Measurements from ENCODE around the gene ASIC2. TPM values are rescaled to one million over a fixed set of nuclear protein-coding genes. Genes with fewer than 3 reads are reported as not detected.

Gene ASIC2
- total RNA-seq, 3 donors from 2014 or later: 0.15 to 0.16 TPM; not detected in 1

GRCh38 chr17:33126086-33126485 lies 167.0 kb downstream of the ASIC2 start:
- H3K27ac ChIP-seq: no peak overlapping the region
- intact Hi-C loops (cut with DNase I; ENCODE audit: low total_unique reads): no loop called here
- TF ChIP-seq CTCF (IDR thresholded peaks at IDR 0.05) (no peak), POLR2AphosphoS5 (IDR thresholded peaks at IDR 0.05) (no peak), POLR2A (IDR thresholded peaks at IDR 0.05) (no peak)

GRCh38 chr17:33125552-33125950 lies 167.5 kb downstream of the ASIC2 start:
- no peaks in the 10 kb centered on the region for H3K4me1 ChIP-seq
- TF ChIP-seq CTCF (IDR thresholded peaks at IDR 0.05) (no peak), POLR2AphosphoS5 (IDR thresholded peaks at IDR 0.05) (no peak), POLR2A (IDR thresholded peaks at IDR 0.05) (no peak)
- no peak overlapping the region for H3K27ac ChIP-seq
- intact Hi-C loops (cut with DNase I; ENCODE audit: low total_unique reads): no loop called here
- peaks cover 0 to 3% of the 10 kb centered on the region in 2 donors for H3K27me3 ChIP-seq
- no peaks in the 10 kb centered on the region for H3K36me3 ChIP-seq
- H3K4me3 ChIP-seq: no peak overlapping the region
- no peaks in the 10 kb centered on the region for H3K9me3 ChIP-seq
- no peak for DNase-seq (ENCODE audit: low spot score in 2 of 2)

More at GRCh38 chr17:33126086-33126485, 167.0 kb downstream of the ASIC2 start:
- peaks cover 0 to 6% of the 10 kb centered on the region in 2 donors for H3K27me3 ChIP-seq
- H3K4me1 ChIP-seq: no peaks in the 10 kb centered on the region
- no peak overlapping the region for H3K4me3 ChIP-seq
- DNase-seq (ENCODE audit: low spot score in 2 of 2): no peak
- H3K9me3 ChIP-seq: no peaks in the 10 kb centered on the region
- no peaks in the 10 kb centered on the region for H3K36me3 ChIP-seq

DNA sequence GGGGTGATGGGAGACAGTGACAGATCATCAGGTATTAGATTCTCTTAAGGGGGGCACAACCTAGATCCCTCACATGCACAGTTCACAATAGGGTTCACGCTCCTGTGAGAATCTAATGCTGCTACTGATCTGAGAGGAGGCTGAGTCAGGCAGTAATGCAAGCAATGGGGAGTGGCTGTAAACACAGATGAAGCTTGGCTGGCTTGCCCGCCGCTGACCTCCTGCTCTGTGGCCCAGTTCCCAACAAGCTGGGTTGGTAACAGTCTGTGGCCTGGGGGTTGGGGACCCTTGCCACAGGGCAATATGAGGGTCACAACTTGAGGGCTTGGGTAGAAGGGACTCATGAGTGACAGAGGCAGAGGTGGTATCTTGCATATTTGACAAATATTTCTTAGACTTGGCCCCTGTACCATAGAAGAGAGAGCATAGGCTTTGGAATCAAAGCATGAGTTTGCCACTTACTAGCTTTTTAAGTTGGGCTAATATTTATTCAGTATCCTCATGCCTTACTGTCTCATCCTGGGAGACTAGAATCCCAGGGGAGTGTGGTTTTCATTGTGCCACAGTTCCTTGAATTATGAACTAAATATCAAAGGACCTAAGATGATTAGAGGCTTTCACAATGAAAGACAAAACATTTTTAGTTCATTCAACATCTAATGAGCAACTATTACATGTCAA lies 168.1 kb downstream of the ASIC2 start:
- intact Hi-C loops (cut with DNase I; ENCODE audit: low total_unique reads): no loop called here
- Histone ChIP-seq H3K27ac (no peak overlapping the region), H3K9me3 (no peaks in the 10 kb centered on the region), H3K4me3 (no peak overlapping the region), H3K4me1 (no peaks in the 10 kb centered on the region), H3K36me3 (no peaks in the 10 kb centered on the region), H3K27me3 (peaks cover 0 to 3% of the 10 kb centered on the region in 2 donors)
- no peak for DNase-seq (ENCODE audit: low spot score in 2 of 2)
- TF ChIP-seq POLR2A (IDR thresholded peaks at IDR 0.05): no peak
- no peak for TF ChIP-seq POLR2AphosphoS5 (IDR thresholded peaks at IDR 0.05)
- TF ChIP-seq CTCF (IDR thresholded peaks at IDR 0.05): no peak

DNA sequence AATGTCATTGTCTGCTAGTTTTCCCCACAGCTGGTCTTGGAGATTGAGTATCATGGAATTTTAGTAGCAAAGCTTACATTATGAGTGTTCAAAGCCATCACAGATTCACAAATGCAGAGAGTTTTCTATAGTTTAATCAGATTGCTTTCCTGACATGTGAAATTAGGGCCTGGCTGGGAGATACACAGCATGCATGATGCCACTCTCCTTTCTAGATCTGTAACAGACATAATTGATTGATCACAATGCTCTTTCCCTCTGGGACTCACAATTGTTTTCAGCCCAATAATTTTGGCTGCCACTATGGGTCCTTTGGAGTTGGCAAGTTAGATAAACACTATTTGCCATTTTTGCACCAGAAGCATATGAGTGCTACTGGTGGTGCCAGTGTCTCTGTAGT lies 168.9 kb downstream of the ASIC2 start:
- Histone ChIP-seq H3K36me3 (no peaks in the 10 kb centered on the region), H3K9me3 (no peaks in the 10 kb centered on the region), H3K4me1 (no peaks in the 10 kb centered on the region), H3K27ac (no peak overlapping the region), H3K4me3 (no peak overlapping the region), H3K27me3 (peaks cover 0 to 3% of the 10 kb centered on the region in 2 donors)
- intact Hi-C loops (cut with DNase I; ENCODE audit: low total_unique reads): no loop called here
- no peak for TF ChIP-seq POLR2A (IDR thresholded peaks at IDR 0.05)
- no peak for TF ChIP-seq CTCF (IDR thresholded peaks at IDR 0.05)
- no peak for TF ChIP-seq POLR2AphosphoS5 (IDR thresholded peaks at IDR 0.05)
- no peak for DNase-seq (ENCODE audit: low spot score in 2 of 2)

DNA sequence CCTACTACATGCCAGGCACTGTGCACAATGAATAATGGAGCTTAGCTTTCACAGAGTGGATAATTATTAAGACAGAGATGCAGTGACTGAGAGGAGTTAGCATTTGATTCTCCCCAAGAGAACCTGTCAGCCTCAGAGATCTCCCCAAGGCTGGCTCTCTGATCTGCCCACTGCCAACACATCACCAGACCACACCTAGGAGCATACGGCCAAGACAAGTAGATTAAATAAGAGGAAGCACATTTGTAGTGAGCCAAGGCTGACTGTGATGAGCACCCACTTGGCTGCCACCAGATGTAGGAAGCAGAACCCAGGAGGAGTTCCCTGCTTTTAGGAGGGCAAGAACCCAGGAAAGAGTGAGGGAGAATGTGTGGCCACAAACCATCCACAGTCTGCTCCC lies 171.3 kb downstream of the ASIC2 start:
- no peak for DNase-seq (ENCODE audit: low spot score in 2 of 2)
- Histone ChIP-seq H3K27me3 (no peaks in the 10 kb centered on the region), H3K27ac (no peak overlapping the region), H3K36me3 (no peaks in the 10 kb centered on the region), H3K4me3 (no peak overlapping the region), H3K4me1 (no peaks in the 10 kb centered on the region), H3K9me3 (no peaks in the 10 kb centered on the region)
- intact Hi-C loops (cut with DNase I; ENCODE audit: low total_unique reads): no loop called here
- TF ChIP-seq POLR2A (IDR thresholded peaks at IDR 0.05): no peak
